Brain microvascular endothelial cell (primary cell): ENCODE results near the gene ARID5B.

Experiments used
- DNase-seq: peaks from one replicate; pipeline ENCODE4 v3.0.0-alpha.2; 2020
- H3K27ac ChIP-seq: fragments of 250-450 bp; sonication (Bioruptor Pico); 2 replicates; pipeline ENCODE4 v1.5.1; 2020; ENCODE audit warnings: mild to moderate bottlenecking, moderate library complexity
- H3K27me3 ChIP-seq: fragments of 250-450 bp; sonication (Bioruptor Pico); replicated peaks from 2 replicates; pipeline ENCODE4 v1.5.1; 2020; ENCODE audit warnings: mild to moderate bottlenecking
- H3K36me3 ChIP-seq: fragments of 250-450 bp; sonication (Bioruptor Pico); replicated peaks from 2 replicates; pipeline ENCODE4 v1.5.1; 2020; ENCODE audit warnings: mild to moderate bottlenecking
- H3K4me3 ChIP-seq: 2 replicates; pipeline ENCODE4 v1.5.1; 2011; ENCODE audit warnings: low read depth, mild to moderate bottlenecking, control low read depth, low read length, moderate library complexity
- CTCF ChIP-seq: IDR thresholded peaks from 2 replicates; pipeline ENCODE4 v1.5.1; 2011; ENCODE audit warnings: low read depth, mild to moderate bottlenecking, moderate library complexity, low read length, control low read depth, inconsistent platforms; ENCODE audit errors: missing control alignments
- in situ Hi-C: cut with HindIII; loops from 2 replicates; pipeline ENCODE4 v1.10.0; 2017; ENCODE audit warnings: low sequenced_read_pairs, low pct_ligation_motif_present

The ARID5B gene

GRCh38 chr10:61896854-61897661 lies 4.4 kb upstream of the ARID5B start:
- peak; percentile 78 for TF ChIP-seq CTCF
- no peaks in the 10 kb centered on the region for H3K36me3 ChIP-seq
- DNase-seq = peak; percentile 52
- in situ Hi-C loops = no loop called here
- no peaks in the 10 kb centered on the region for H3K27me3 ChIP-seq
- peak overlapping the region; percentile 46 for H3K4me3 ChIP-seq
- H3K27ac ChIP-seq = no peak overlapping the region

GRCh38 chr10:61897671-61898434 lies 3.6 kb upstream of the ARID5B start:
- in situ Hi-C loops = no loop called here
- no peaks in the 10 kb centered on the region for H3K27me3 ChIP-seq
- peak overlapping the region; percentile 46 for H3K4me3 ChIP-seq
- no peaks in the 10 kb centered on the region for H3K36me3 ChIP-seq
- DNase-seq = peak; percentile 53
- peak; percentile 60 for TF ChIP-seq CTCF
- H3K27ac ChIP-seq = no peak overlapping the region

- Histone ChIP-seq H3K4me3 (no peak overlapping the region), H3K36me3 (no peaks in the 10 kb centered on the region), H3K27ac (no peak overlapping the region), H3K27me3 (no peaks in the 10 kb centered on the region)
- no peak for DNase-seq
- in situ Hi-C loops = no loop called here
- no peak for TF ChIP-seq CTCF
Observed at GRCh38 chr10:61898435-61898778, 3.1 kb upstream of the ARID5B start.

GRCh38 chr10:61899069-61899531 lies 2.4 kb upstream of the ARID5B start:
- Histone ChIP-seq H3K27me3 (no peaks in the 10 kb centered on the region), H3K27ac (peak overlapping the region; percentile 90), H3K4me3 (peak overlapping the region; percentile 81), H3K36me3 (no peaks in the 10 kb centered on the region)
- peak; percentile 61 for DNase-seq
- in situ Hi-C loops = no loop called here
- TF ChIP-seq CTCF = no peak

- peak overlapping the region; percentile 81 for H3K4me3 ChIP-seq
- H3K27me3 ChIP-seq = no peaks in the 10 kb centered on the region
- TF ChIP-seq CTCF = no peak
- in situ Hi-C loops = no loop called here
- H3K27ac ChIP-seq = peak overlapping the region; percentile 90
- no peak for DNase-seq
- H3K36me3 ChIP-seq = no peaks in the 10 kb centered on the region
Observed at GRCh38 chr10:61899663-61899996, 1.9 kb upstream of the ARID5B start.
